OCI-LY7 (cell line): Measurements from ENCODE around the gene CATSPER4.

Experiments
- CTCF ChIP-seq: fragments of 200-600 bp; sonication (generic); conservative IDR thresholded peaks from 2 replicates; pipeline ENCODE4 v1.5.1; 2014; ENCODE audit warnings: mild to moderate bottlenecking, antibody characterized with exemption, low read length, moderate library complexity, mixed read lengths
- EZH2phosphoT487 ChIP-seq: fragments of 200-600 bp; sonication (generic); IDR thresholded peaks from 2 replicates; pipeline ENCODE4 v1.6.1; 2018; ENCODE audit warnings: low read depth, borderline replicate concordance, mild to moderate bottlenecking, mixed run types, antibody characterized with exemption, low read length, moderate library complexity, mixed read lengths

- TF ChIP-seq CTCF (no peak), EZH2phosphoT487 (no peak)
These were observed 20.0 kb upstream of the CATSPER4 start for GRCh38 chr1:26170472-26170821.
